ENCODE data around the gene RBM19.

The RBM19 gene

GRCh38 chr12:113950873-113951272, 15.3 kb downstream of the RBM19 start:
- H3K79me2 ChIP-seq (ENCODE audit: insufficient read depth, low read depth): no peaks in the 10 kb centered on the region
- H2AFZ ChIP-seq (ENCODE audit: low read depth): no peak overlapping the region
- H4K20me1 ChIP-seq (ENCODE audit: insufficient read depth): no peaks in the 10 kb centered on the region
- TF ChIP-seq CTCF (conservative IDR thresholded peaks at IDR 0.05; ENCODE audit: low read depth, low read length): no peak
- no peak overlapping the region for H3K4me3 ChIP-seq (IDR thresholded peaks at IDR 0.05; ENCODE audit: insufficient read depth, low read depth, low read length)
- no peak overlapping the region for H3K4me2 ChIP-seq
- H3K4me1 ChIP-seq (ENCODE audit: low read depth, poor library complexity, severe bottlenecking): no peaks in the 10 kb centered on the region
- H3K9ac ChIP-seq: no peak overlapping the region
- no peak overlapping the region for H3K27ac ChIP-seq
- no peaks in the 10 kb centered on the region for H3K27me3 ChIP-seq (ENCODE audit: insufficient read depth, low read depth)
- no peaks in the 10 kb centered on the region for H3K36me3 ChIP-seq (ENCODE audit: insufficient read depth)

- H2AFZ ChIP-seq (ENCODE audit: low read depth): no peak overlapping the region
- H3K4me1 ChIP-seq (ENCODE audit: low read depth, poor library complexity, severe bottlenecking): no peaks in the 10 kb centered on the region
- no peak overlapping the region for H3K27ac ChIP-seq
- H4K20me1 ChIP-seq (ENCODE audit: insufficient read depth): no peaks in the 10 kb centered on the region
- H3K4me2 ChIP-seq: no peak overlapping the region
- no peak overlapping the region for H3K4me3 ChIP-seq (IDR thresholded peaks at IDR 0.05; ENCODE audit: insufficient read depth, low read depth, low read length)
- H3K79me2 ChIP-seq (ENCODE audit: insufficient read depth, low read depth): no peaks in the 10 kb centered on the region
- H3K9ac ChIP-seq: no peak overlapping the region
- no peak for TF ChIP-seq CTCF (conservative IDR thresholded peaks at IDR 0.05; ENCODE audit: low read depth, low read length)
- H3K36me3 ChIP-seq (ENCODE audit: insufficient read depth): no peaks in the 10 kb centered on the region
- no peaks in the 10 kb centered on the region for H3K27me3 ChIP-seq (ENCODE audit: insufficient read depth, low read depth)
Measured at GRCh38 chr12:113949321-113950305, 16.5 kb downstream of the RBM19 start.

- Histone ChIP-seq H3K4me1 (ENCODE audit: low read depth, poor library complexity, severe bottlenecking) (no peaks in the 10 kb centered on the region), H3K27me3 (ENCODE audit: insufficient read depth, low read depth) (no peaks in the 10 kb centered on the region), H3K79me2 (ENCODE audit: insufficient read depth, low read depth) (no peaks in the 10 kb centered on the region), H3K36me3 (ENCODE audit: insufficient read depth) (no peaks in the 10 kb centered on the region), H3K4me2 (no peak overlapping the region), H3K4me3 (IDR thresholded peaks at IDR 0.05; ENCODE audit: insufficient read depth, low read depth, low read length) (no peak overlapping the region), H3K9ac (no peak overlapping the region), H2AFZ (ENCODE audit: low read depth) (no peak overlapping the region), H4K20me1 (ENCODE audit: insufficient read depth) (no peaks in the 10 kb centered on the region), H3K27ac (no peak overlapping the region)
- no peak for TF ChIP-seq CTCF (conservative IDR thresholded peaks at IDR 0.05; ENCODE audit: low read depth, low read length)
Measured at GRCh38 chr12:113948151-113948914, 17.8 kb downstream of the RBM19 start.

GRCh38 chr12:113946175-113946574, 19.9 kb downstream of the RBM19 start:
- no peaks in the 10 kb centered on the region for H4K20me1 ChIP-seq (ENCODE audit: insufficient read depth)
- H3K4me3 ChIP-seq (IDR thresholded peaks at IDR 0.05; ENCODE audit: insufficient read depth, low read depth, low read length): no peak overlapping the region
- no peak overlapping the region for H3K27ac ChIP-seq
- TF ChIP-seq CTCF (conservative IDR thresholded peaks at IDR 0.05; ENCODE audit: low read depth, low read length): no peak
- no peak overlapping the region for H2AFZ ChIP-seq (ENCODE audit: low read depth)
- no peak overlapping the region for H3K4me2 ChIP-seq
- H3K27me3 ChIP-seq (ENCODE audit: insufficient read depth, low read depth): no peaks in the 10 kb centered on the region
- no peaks in the 10 kb centered on the region for H3K36me3 ChIP-seq (ENCODE audit: insufficient read depth)
- no peaks in the 10 kb centered on the region for H3K79me2 ChIP-seq (ENCODE audit: insufficient read depth, low read depth)
- no peaks in the 10 kb centered on the region for H3K4me1 ChIP-seq (ENCODE audit: low read depth, poor library complexity, severe bottlenecking)
- H3K9ac ChIP-seq: no peak overlapping the region
